Gastroesophageal sphincter (tissue), 3 donors: ENCODE results near the gene RNF41.

Experiments used
- CTCF ChIP-seq, 4 experiments: fragments of 200-600 bp in 2 of 4; fragments of 450-650 bp in 2 of 4; sonication (generic) in 1 of 4; IDR thresholded peaks; one replicate each; pipeline ENCODE4 v1.5.1; 2017 to 2019; ENCODE audit warnings: antibody characterized with exemption in 4 of 4, mild to moderate bottlenecking in 2 of 4, moderate library complexity in 2 of 4
- EP300 ChIP-seq: sonication (generic); formaldehyde crosslinking; IDR thresholded peaks from one replicate; pipeline ENCODE4 v1.6.1; 2017; ENCODE audit warnings: antibody characterized with exemption, mild to moderate bottlenecking
- POLR2AphosphoS5 ChIP-seq: sonication (generic); formaldehyde crosslinking; IDR thresholded peaks from one replicate; pipeline ENCODE4 v1.6.1; 2017; ENCODE audit warnings: antibody characterized with exemption

- no peak for TF ChIP-seq CTCF (IDR thresholded peaks at IDR 0.05)
- no peak for TF ChIP-seq POLR2AphosphoS5
- no peak for TF ChIP-seq EP300
Observed at GRCh38 chr12:56219840-56220239, 1.9 kb downstream of the RNF41 start.
